Common myeloid progenitor, CD34-positive (primary cell): Measurements from ENCODE around the gene MCFD2. TPM values are rescaled to one million over a fixed set of nuclear protein-coding genes. Genes with fewer than 3 reads are reported as not detected.
A peak's percentile ranks its signal among the peaks of the same experiment; 100 is the strongest.

ENCODE experiments used
- CTCF ChIA-PET: fragments of 350-600 bp; sonication (Branson Sonifier 250); formaldehyde crosslinking; loops from one replicate; lab custom pipeline; 2021; ENCODE audit warnings: antibody characterized with exemption; lab: Charles Lee
- POLR2A ChIA-PET: fragments of 350-600 bp; sonication (Branson Sonifier 250); formaldehyde crosslinking; loops from one replicate; lab custom pipeline; 2021; ENCODE audit warnings: antibody characterized with exemption; lab: Charles Lee
- DNase-seq, 3 donors: peaks; one replicate each; pipeline versions ENCODE4 v3.0.0 to v3.0.0-alpha.2; 2013
- H3K27ac ChIP-seq, 2 experiments: 1 replicate in 1 of 2; 2 replicates in 1 of 2; pipeline ENCODE4 v1.7.0; 2013; ENCODE audit warnings: inconsistent platforms in 2 of 2, low read length in 2 of 2, mild to moderate bottlenecking in 2 of 2, low read depth in 1 of 2, moderate library complexity in 1 of 2; ENCODE audit not compliant: severe bottlenecking in 2 of 2, insufficient read depth in 1 of 2, poor library complexity in 1 of 2
- H3K27me3 ChIP-seq, 5 experiments: replicated peaks in 2 of 5; 1 replicate in 3 of 5; 2 replicates in 2 of 5; pipeline versions ENCODE4 v1.6.1 to v1.7.0; 2013; ENCODE audit warnings: low read length in 4 of 5, mild to moderate bottlenecking in 2 of 5, moderate library complexity in 2 of 5, inconsistent platforms in 1 of 5; ENCODE audit not compliant: insufficient read depth in 5 of 5, control insufficient read depth in 4 of 5
- H3K36me3 ChIP-seq, 4 experiments: 1 replicate in 2 of 4; 2 replicates in 2 of 4; pipeline versions ENCODE4 v1.6.1 to v1.7.0; 2013; ENCODE audit warnings: low read length in 3 of 4, control low read depth in 1 of 4, mild to moderate bottlenecking in 1 of 4; ENCODE audit not compliant: control insufficient read depth in 4 of 4, insufficient read depth in 4 of 4
- H3K4me1 ChIP-seq, 4 experiments: 1 replicate in 3 of 4; 2 replicates in 1 of 4; pipeline versions ENCODE4 v1.6.1 to v1.7.1; 2013; ENCODE audit warnings: low read length in 3 of 4, mild to moderate bottlenecking in 3 of 4, control low read depth in 1 of 4, inconsistent platforms in 1 of 4, moderate library complexity in 1 of 4; ENCODE audit not compliant: control insufficient read depth in 4 of 4, insufficient read depth in 4 of 4; ENCODE audit errors: control extremely low read depth in 1 of 4
- H3K4me3 ChIP-seq, 7 experiments: 1 replicate in 4 of 7; 2 replicates in 3 of 7; pipeline versions ENCODE4 v1.5.1 to v1.7.0; 2013; ENCODE audit warnings: mild to moderate bottlenecking in 7 of 7, low read length in 6 of 7, moderate library complexity in 6 of 7, inconsistent platforms in 2 of 7, low read depth in 2 of 7, control low read depth in 1 of 7; ENCODE audit not compliant: insufficient read depth in 4 of 7, control insufficient read depth in 1 of 7; ENCODE audit errors: extremely low read depth in 1 of 7
- H3K9me3 ChIP-seq, 5 experiments: 1 replicate in 4 of 5; 2 replicates in 1 of 5; pipeline versions ENCODE4 v1.6.1 to v1.7.1; 2013; ENCODE audit warnings: low read length in 4 of 5, mild to moderate bottlenecking in 2 of 5, inconsistent platforms in 1 of 5, low read depth in 1 of 5, moderate library complexity in 1 of 5; ENCODE audit not compliant: control insufficient read depth in 4 of 5, insufficient read depth in 2 of 5; ENCODE audit errors: control extremely low read depth in 1 of 5
- WGBS: methylation state at CpG from one replicate; pipeline ENCODE4 v1.1.5; 2013; ENCODE audit not compliant: insufficient coverage; 5-methylcytosine and 5-hydroxymethylcytosine counted together
- polyA plus RNA-seq: library from polyadenylated mRNA; unstranded; fragments of 120-200 nt; gene quantifications from one replicate; pipeline ENCODE4 v1.2.1, GENCODE V29; 2013

The MCFD2 gene
- 49.5 TPM for polyA plus RNA-seq

GRCh38 chr2:46915281-46915810 lies at the start of gene MCFD2:
Gene MCFD2 (minus strand): TSS chr2:46915806. CDS start chr2:46909171, 6,635 bp downstream.
- Histone ChIP-seq H3K4me3 (peak within 1 kb of the TSS; percentile 79 to 98 (median 92)), H3K4me1 (peaks cover 9 to 32% (median 25%) of the 10 kb centered on the region in 4 experiments), H3K27ac (peak within 1 kb of the TSS; percentile 90 to 97), H3K9me3 (no peaks in the 10 kb centered on the region), H3K27me3 (no peaks in the 10 kb centered on the region), H3K36me3 (peaks cover under 1 to 12% (median 8%) of the 10 kb centered on the region in 4 experiments)
- 0% methylated on average over 33 of the region's 38 CpGs for WGBS
- CTCF ChIA-PET, result interaction anchor here (0.8 to 8.0 kb wide), 2 partner anchors 14 to 408 kb away, joined by 3 to 52 read pairs; no protein-coding TSS in a partner anchor
- POLR2A ChIA-PET, result no interaction called here
- DNase-seq, result peak in 1 of 3 donors; percentile 86

DNA sequence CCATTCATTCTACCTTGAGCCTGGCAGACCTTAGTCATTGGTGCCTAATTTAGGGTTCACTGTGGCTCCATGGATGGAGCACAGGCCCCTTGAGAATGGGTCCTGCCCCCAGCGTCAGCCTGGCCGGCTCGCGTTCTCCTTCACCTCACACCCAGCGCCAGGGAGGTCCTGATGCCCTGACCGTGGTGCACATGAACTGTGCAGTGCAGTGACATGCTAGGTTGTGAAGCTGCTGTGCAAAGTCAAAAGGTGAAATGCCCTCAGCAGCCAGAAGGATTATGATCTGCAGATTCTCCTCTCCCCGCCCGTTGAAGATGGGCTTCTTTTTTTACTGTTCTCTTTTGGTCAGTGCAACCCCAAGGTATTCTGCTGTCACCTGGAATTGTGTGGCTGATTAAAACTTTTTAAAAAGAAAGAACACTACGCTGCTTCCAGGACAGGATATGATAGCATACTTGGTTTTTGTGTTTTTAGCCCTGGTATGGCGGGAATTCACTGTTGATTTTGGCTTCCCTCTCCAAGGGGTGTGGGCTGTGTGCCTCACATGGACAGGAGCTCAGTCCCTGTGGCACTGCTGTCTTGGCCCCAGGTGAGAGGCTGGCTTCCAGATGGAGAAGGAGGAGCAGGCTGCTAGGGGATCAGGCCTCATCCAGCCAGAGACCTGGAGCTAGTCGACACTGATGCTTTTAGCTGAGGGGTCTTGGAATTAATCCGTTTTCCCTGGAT lies 49.4 kb upstream of the MCFD2 start:
- no peak overlapping the region for H3K4me3 ChIP-seq
- no peaks in the 10 kb centered on the region for H3K9me3 ChIP-seq
- DNase-seq, result no peak
- no peaks in the 10 kb centered on the region for H3K27me3 ChIP-seq
- H3K4me1 ChIP-seq, result peaks cover 0 to 32% (median 13%) of the 10 kb centered on the region in 4 experiments
- ChIA-PET CTCF (interaction anchor here (1.1 to 2.4 kb wide), 5 partner anchors 9 to 358 kb away, joined by 3 to 9 read pairs (median 6); no protein-coding TSS in a partner anchor), POLR2A (interaction anchor here (1.1 kb wide), 1 partner anchor 14 kb away, joined by 3 read pairs; no protein-coding TSS in a partner anchor)
- 86% methylated on average over 9 of the region's 12 CpGs for WGBS
- H3K27ac ChIP-seq, result no peak overlapping the region
- peaks cover 8 to 49% (median 27%) of the 10 kb centered on the region in 4 experiments for H3K36me3 ChIP-seq

DNA sequence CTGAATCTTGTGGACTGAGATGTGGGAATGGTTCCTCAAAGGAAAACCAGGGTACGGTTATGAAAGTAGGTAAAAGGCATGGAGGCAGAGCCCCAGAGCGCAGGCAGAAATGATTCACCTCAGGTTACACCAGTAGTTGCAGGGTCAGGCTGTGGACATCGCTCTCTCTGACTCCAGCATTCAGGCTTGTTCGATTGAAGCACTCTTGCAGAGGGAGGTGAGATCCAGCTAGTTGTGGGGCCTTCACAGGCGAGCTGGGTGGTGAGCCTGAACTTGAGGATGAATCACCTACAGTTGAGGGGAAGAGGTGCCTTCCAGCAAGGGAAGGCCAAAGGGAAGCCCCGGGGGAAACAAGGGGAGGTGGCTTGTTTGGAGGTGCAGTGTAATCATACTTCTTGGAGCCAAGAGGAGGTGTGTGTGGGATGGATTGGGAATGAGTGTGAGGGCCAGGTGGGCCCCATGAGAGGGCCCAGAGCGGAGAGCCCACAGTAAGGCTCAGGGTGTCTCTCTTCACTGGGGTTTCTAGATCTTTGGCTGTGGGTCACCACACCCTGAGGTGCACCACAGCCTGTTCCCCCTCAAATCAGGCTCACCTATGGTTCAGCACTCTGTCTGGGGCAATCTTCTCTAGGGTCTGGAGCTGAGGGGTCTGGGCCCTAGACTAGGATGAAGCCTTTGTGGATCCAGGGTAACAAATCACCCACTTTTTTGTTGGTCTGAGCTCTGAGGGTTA lies 48.5 kb upstream of the MCFD2 start:
- ChIA-PET CTCF (interaction anchor here (1.1 to 2.4 kb wide), 3 partner anchors 10 to 359 kb away, joined by 4 to 9 read pairs (median 7); no protein-coding TSS in a partner anchor), POLR2A (no interaction called here)
- no peak for DNase-seq
- Histone ChIP-seq H3K36me3 (peaks cover 8 to 55% (median 30%) of the 10 kb centered on the region in 4 experiments), H3K27me3 (no peaks in the 10 kb centered on the region), H3K4me3 (no peak overlapping the region), H3K9me3 (no peaks in the 10 kb centered on the region), H3K27ac (no peak overlapping the region), H3K4me1 (peaks cover 0 to 28% (median 13%) of the 10 kb centered on the region in 4 experiments)
- WGBS, result 97% methylated on average over 7 of the region's 7 CpGs

- Histone ChIP-seq H3K9me3 (no peaks in the 10 kb centered on the region), H3K27me3 (no peaks in the 10 kb centered on the region), H3K36me3 (peaks cover 8 to 62% (median 39%) of the 10 kb centered on the region in 4 experiments), H3K27ac (no peak overlapping the region), H3K4me3 (no peak overlapping the region), H3K4me1 (peaks cover 0 to 24% (median 12%) of the 10 kb centered on the region in 4 experiments)
- ChIA-PET CTCF (interaction anchor here (0.7 to 2.4 kb wide), 5 partner anchors 11 to 360 kb away, joined by 3 to 7 read pairs (median 5); no protein-coding TSS in a partner anchor), POLR2A (no interaction called here)
- DNase-seq, result no peak
- WGBS, result 96% methylated on average over 4 of the region's 4 CpGs
These were observed 47.6 kb upstream of the MCFD2 start for GRCh38 chr2:46963210-46963609.

GRCh38 chr2:46962751-46963150 lies 47.1 kb upstream of the MCFD2 start:
- no peak overlapping the region for H3K27ac ChIP-seq
- peaks cover 0 to 20% (median 8%) of the 10 kb centered on the region in 4 experiments for H3K4me1 ChIP-seq
- no peaks in the 10 kb centered on the region for H3K27me3 ChIP-seq
- H3K36me3 ChIP-seq, result peaks cover 8 to 63% (median 41%) of the 10 kb centered on the region in 4 experiments
- no peaks in the 10 kb centered on the region for H3K9me3 ChIP-seq
- WGBS, result 100% methylated on average over 1 of the region's 2 CpGs
- ChIA-PET CTCF (interaction anchor here (0.7 to 2.4 kb wide), 6 partner anchors 10 to 361 kb away, joined by 3 to 7 read pairs (median 4); no protein-coding TSS in a partner anchor), POLR2A (interaction anchor here (1.1 kb wide), 1 partner anchor 10 kb away, joined by 5 read pairs; no protein-coding TSS in a partner anchor)
- H3K4me3 ChIP-seq, result no peak overlapping the region
- no peak for DNase-seq

DNA sequence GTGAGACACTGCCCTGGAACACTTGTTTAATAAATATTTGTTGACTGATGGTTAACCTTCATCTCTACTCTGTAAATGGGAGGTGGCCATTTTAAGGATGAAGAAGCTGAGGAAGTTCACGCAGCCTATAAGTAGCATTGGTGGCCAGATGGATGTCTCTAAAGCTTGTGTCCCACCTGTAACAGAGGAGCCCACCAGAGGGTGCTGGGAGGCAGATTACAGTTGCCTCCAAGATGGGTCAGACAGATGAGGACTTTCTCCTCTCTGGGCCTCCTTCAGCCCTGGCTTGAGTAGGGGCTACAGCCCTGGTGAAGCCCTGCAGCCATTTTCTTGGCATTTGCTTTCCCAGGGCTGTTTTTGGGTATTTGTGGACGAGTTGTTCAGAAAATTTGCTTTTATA lies 45.0 kb upstream of the MCFD2 start:
- peaks cover 8 to 85% (median 59%) of the 10 kb centered on the region in 4 experiments for H3K36me3 ChIP-seq
- POLR2A ChIA-PET, result interaction anchor here (0.6 kb wide), 1 partner anchor 64 kb away, joined by 3 read pairs; no protein-coding TSS in a partner anchor
- CTCF ChIA-PET, result interaction anchor here (0.8 to 1.8 kb wide), 7 partner anchors 9 to 371 kb away, joined by 3 to 7 read pairs (median 4); no protein-coding TSS in a partner anchor

More for the DNA sequence above, 45.0 kb upstream of the MCFD2 start:
- DNase-seq, result peak in 1 of 3 donors; percentile 51
- no peaks in the 10 kb centered on the region for H3K9me3 ChIP-seq
- no peak overlapping the region for H3K4me3 ChIP-seq
- H3K27ac ChIP-seq, result no peak overlapping the region
- 100% methylated on average over 2 of the region's 2 CpGs for WGBS
- no peaks in the 10 kb centered on the region for H3K27me3 ChIP-seq
- H3K4me1 ChIP-seq, result peaks cover 0 to 14% (median 5%) of the 10 kb centered on the region in 4 experiments
